K562 (cell line): ENCODE data around the gene TLE6. TPM values are rescaled to one million over a fixed set of nuclear protein-coding genes. Genes with fewer than 3 reads are reported as not detected.

Experiments used
- ARID2 ChIP-seq: fragments of 450-650 bp; IDR thresholded peaks from 2 replicates; pipeline ENCODE4 v1.6.1; 2017; ENCODE audit warnings: antibody characterized with exemption, mild to moderate bottlenecking
- CCNT2 ChIP-seq: IDR thresholded peaks from 2 replicates; pipeline ENCODE4 v1.6.1; 2011; ENCODE audit warnings: borderline replicate concordance, low read depth, mild to moderate bottlenecking, moderate library complexity, mixed read lengths, low read length; ENCODE audit not compliant: insufficient read length; ENCODE audit errors: extremely low read depth
- CXXC5 ChIP-seq: fragments of 250-450 bp; sonication (Bioruptor Pico); IDR thresholded peaks from 2 replicates; pipeline ENCODE4 v1.8.0; 2022; ENCODE audit warnings: inconsistent platforms, mild to moderate bottlenecking, moderate library complexity
- ETV6 ChIP-seq, 3 experiments: fragments of 150-350 bp in 1 of 3; sonication (generic) in 1 of 3; formaldehyde crosslinking in 1 of 3; IDR thresholded peaks; 2 replicates each; pipeline versions ENCODE4 v1.6.1 to v1.8.0; 2014 to 2022; ENCODE audit warnings: borderline replicate concordance in 2 of 3, low read depth in 2 of 3, antibody characterized with exemption in 1 of 3, low read length in 1 of 3, mild to moderate bottlenecking in 1 of 3, missing genetic modification reagents in 1 of 3
- FOXJ2 ChIP-seq: fragments of 200-800 bp; sonication (Bioruptor generic); IDR thresholded peaks from 2 replicates; pipeline ENCODE4 v1.6.1; 2016; ENCODE audit warnings: missing genetic modification characterization, missing compliant biosample characterization
- HNRNPL ChIP-seq: fragments of 200-400 bp; formaldehyde crosslinking; IDR thresholded peaks from 2 replicates; pipeline ENCODE4 v1.6.1; 2017; ENCODE audit warnings: low read depth, mild to moderate bottlenecking, low read length
- KDM4B ChIP-seq, 2 experiments: fragments of 450-650 bp in 1 of 2; sonication (generic) in 1 of 2; IDR thresholded peaks; 2 replicates each; pipeline ENCODE4 v1.6.1; 2016 to 2017; ENCODE audit warnings: borderline replicate concordance in 2 of 2, antibody characterized with exemption in 1 of 2, low read depth in 1 of 2, mild to moderate bottlenecking in 1 of 2
- LARP7 ChIP-seq: fragments of 450-650 bp; IDR thresholded peaks from 2 replicates; pipeline ENCODE4 v1.6.1; 2016
- RCOR1 ChIP-seq, 2 experiments: IDR thresholded peaks; 2 replicates each; pipeline ENCODE4 v1.6.1; 2012; ENCODE audit warnings: low read depth in 2 of 2, low read length in 2 of 2, borderline replicate concordance in 1 of 2, improper control_type of control experiment in 1 of 2
- SMARCE1 ChIP-seq: fragments of 450-650 bp; IDR thresholded peaks from 2 replicates; pipeline ENCODE4 v1.7.1; 2016; ENCODE audit warnings: mild to moderate bottlenecking
- ZNF133 ChIP-seq: fragments of 250-450 bp; sonication (Bioruptor Pico); IDR thresholded peaks from 2 replicates; pipeline ENCODE4 v1.4.0; 2020; ENCODE audit warnings: mild to moderate bottlenecking
- ZNF764 ChIP-seq: fragments of 250-450 bp; sonication (Bioruptor Pico); IDR thresholded peaks from 2 replicates; pipeline ENCODE4 v1.4.0; 2020; ENCODE audit warnings: low read depth, mild to moderate bottlenecking, moderate library complexity
- ZZZ3 ChIP-seq: fragments of 450-650 bp; IDR thresholded peaks from 2 replicates; pipeline ENCODE4 v1.6.1; 2016; ENCODE audit warnings: antibody characterized with exemption, mild to moderate bottlenecking, moderate library complexity
- polyA plus RNA-seq, 8 experiments: library from polyadenylated mRNA; depleted of rRNA in 4 of 8; stranded (reverse) in 5 of 8; unstranded in 3 of 8; fragments of >200 nt; fragmentation: Nextera tagmentation in 2 of 8; fragmentation: Illumina TruSeq in 1 of 8; extraction: Ambion mirVana in 2 of 8; extraction: Trizol in 1 of 8; gene quantifications; 2 replicates each; pipeline versions ENCODE4 v1.2.1 to v1.2.3, GENCODE V29; 2011 to 2014; ENCODE audit warnings: inconsistent platforms in 1 of 8, missing spikeins in 1 of 8
- total RNA-seq, 7 experiments: library from RNA; depleted of rRNA in 6 of 7; stranded (reverse); fragments of >200 nt in 6 of 7; fragmentation: Illumina TruSeq in 2 of 7; extraction: Trizol in 2 of 7; gene quantifications; 2 replicates each; pipeline versions ENCODE4 v1.2.1 to v1.2.3, GENCODE V29; 2011 to 2021; ENCODE audit warnings: low replicate concordance in 1 of 7
- TF ChIP-seq, protein P1 (sequence below): fragments of 450-650 bp; IDR thresholded peaks from 2 replicates; pipeline ENCODE4 v1.7.1; 2018; ENCODE audit warnings: mild to moderate bottlenecking, low read depth; ENCODE audit not compliant: partially characterized antibody
- TF ChIP-seq, protein P2 (sequence below): fragments of 450-650 bp; IDR thresholded peaks from 2 replicates; pipeline ENCODE4 v1.6.1; 2014; ENCODE audit warnings: low read depth, mild to moderate bottlenecking, moderate library complexity, borderline replicate concordance
- TF ChIP-seq, protein P3 (sequence below): fragments of 250-450 bp; sonication (Bioruptor Pico); IDR thresholded peaks from 2 replicates; pipeline ENCODE4 v1.5.1; 2021; ENCODE audit warnings: mild to moderate bottlenecking
- TF ChIP-seq, protein P4 (sequence below): sonication (generic); formaldehyde crosslinking; IDR thresholded peaks from 2 replicates; pipeline ENCODE4 v1.8.0; 2022; ENCODE audit warnings: missing genetic modification reagents, mild to moderate bottlenecking, moderate library complexity, borderline replicate concordance
- TF ChIP-seq, protein P5 (sequence below), 3 experiments: fragments of 200-800 bp in 1 of 3; sonication (Bioruptor generic) in 1 of 3; sonication (generic) in 1 of 3; formaldehyde crosslinking in 1 of 3; IDR thresholded peaks; 2 replicates each; pipeline versions ENCODE4 v1.6.1 to v1.8.0; 2016 to 2022; ENCODE audit warnings: mild to moderate bottlenecking in 2 of 3, missing compliant biosample characterization in 2 of 3, missing genetic modification characterization in 2 of 3, missing genetic modification reagents in 1 of 3

Gene TLE6
- total and polyA plus RNA-seq, 9 of the 15 experiments (the other 6 are each of a cell fraction or from before 2014, with no cell fraction given): 1.1 to 6.1 (median 2.5) TPM

DNA sequence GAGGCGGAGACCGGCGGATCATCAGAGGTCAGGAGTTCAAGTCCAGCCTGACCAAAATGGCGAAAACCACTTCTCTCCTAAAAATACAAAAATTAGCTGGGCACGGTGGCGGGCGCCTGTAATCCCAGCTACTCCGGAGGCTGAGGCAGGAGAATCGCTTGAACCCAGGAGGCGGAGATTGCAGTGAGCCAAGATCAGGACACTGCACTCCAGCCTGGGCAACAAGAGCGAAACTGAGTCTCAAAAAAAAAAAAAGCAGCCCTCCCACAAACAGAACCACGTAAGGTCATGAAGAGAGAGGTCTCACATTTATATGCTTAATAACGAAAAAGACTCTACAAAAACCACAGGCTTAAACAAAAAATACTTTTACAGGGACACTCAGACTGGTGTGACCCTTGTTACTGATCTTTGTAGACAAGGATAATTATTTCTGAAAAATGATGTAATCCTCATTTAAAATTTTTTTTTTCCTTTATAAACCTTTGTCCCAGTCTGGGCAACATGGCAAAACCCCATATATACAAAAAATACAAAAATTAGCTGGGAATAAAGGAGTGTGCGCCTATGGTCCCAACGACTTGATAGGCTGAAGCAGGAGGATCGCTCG is 31.7 kb upstream of the TLE6 start (continued):
- TF ChIP-seq, protein P1, sequence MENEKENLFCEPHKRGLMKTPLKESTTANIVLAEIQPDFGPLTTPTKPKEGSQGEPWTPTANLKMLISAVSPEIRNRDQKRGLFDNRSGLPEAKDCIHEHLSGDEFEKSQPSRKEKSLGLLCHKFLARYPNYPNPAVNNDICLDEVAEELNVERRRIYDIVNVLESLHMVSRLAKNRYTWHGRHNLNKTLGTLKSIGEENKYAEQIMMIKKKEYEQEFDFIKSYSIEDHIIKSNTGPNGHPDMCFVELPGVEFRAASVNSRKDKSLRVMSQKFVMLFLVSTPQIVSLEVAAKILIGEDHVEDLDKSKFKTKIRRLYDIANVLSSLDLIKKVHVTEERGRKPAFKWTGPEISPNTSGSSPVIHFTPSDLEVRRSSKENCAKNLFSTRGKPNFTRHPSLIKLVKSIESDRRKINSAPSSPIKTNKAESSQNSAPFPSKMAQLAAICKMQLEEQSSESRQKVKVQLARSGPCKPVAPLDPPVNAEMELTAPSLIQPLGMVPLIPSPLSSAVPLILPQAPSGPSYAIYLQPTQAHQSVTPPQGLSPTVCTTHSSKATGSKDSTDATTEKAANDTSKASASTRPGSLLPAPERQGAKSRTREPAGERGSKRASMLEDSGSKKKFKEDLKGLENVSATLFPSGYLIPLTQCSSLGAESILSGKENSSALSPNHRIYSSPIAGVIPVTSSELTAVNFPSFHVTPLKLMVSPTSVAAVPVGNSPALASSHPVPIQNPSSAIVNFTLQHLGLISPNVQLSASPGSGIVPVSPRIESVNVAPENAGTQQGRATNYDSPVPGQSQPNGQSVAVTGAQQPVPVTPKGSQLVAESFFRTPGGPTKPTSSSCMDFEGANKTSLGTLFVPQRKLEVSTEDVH: no peak
- TF ChIP-seq, protein P2, sequence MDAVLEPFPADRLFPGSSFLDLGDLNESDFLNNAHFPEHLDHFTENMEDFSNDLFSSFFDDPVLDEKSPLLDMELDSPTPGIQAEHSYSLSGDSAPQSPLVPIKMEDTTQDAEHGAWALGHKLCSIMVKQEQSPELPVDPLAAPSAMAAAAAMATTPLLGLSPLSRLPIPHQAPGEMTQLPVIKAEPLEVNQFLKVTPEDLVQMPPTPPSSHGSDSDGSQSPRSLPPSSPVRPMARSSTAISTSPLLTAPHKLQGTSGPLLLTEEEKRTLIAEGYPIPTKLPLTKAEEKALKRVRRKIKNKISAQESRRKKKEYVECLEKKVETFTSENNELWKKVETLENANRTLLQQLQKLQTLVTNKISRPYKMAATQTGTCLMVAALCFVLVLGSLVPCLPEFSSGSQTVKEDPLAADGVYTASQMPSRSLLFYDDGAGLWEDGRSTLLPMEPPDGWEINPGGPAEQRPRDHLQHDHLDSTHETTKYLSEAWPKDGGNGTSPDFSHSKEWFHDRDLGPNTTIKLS: no peak
- TF ChIP-seq ZNF133 (CRISPR knock-in tag) (no peak), ARID2 (no peak), LARP7 (no peak), ZNF764 (CRISPR knock-in tag) (no peak), ZZZ3 (no peak), ETV6 (IDR thresholded peaks at IDR 0.05; ENCODE audit: borderline replicate concordance in 1 of 2, low read depth in 2 of 2, low read length in 1 of 2) (no peak), ETV6 (CRISPR knock-in tag; IDR thresholded peaks at IDR 0.05; ENCODE audit: borderline replicate concordance) (no peak), RCOR1 (IDR thresholded peaks at IDR 0.05; ENCODE audit: borderline replicate concordance in 1 of 2, low read depth in 2 of 2, low read length in 2 of 2) (no peak), CXXC5 (no peak), KDM4B (IDR thresholded peaks at IDR 0.05; ENCODE audit: borderline replicate concordance in 2 of 2, low read depth in 1 of 2) (no peak), CCNT2 (no peak), SMARCE1 (0 out of 2 replicates have a peak, but pooled peaks have one; percentile 23), FOXJ2 (tag) (no peak), HNRNPL (no peak)
- TF ChIP-seq, protein P3, sequence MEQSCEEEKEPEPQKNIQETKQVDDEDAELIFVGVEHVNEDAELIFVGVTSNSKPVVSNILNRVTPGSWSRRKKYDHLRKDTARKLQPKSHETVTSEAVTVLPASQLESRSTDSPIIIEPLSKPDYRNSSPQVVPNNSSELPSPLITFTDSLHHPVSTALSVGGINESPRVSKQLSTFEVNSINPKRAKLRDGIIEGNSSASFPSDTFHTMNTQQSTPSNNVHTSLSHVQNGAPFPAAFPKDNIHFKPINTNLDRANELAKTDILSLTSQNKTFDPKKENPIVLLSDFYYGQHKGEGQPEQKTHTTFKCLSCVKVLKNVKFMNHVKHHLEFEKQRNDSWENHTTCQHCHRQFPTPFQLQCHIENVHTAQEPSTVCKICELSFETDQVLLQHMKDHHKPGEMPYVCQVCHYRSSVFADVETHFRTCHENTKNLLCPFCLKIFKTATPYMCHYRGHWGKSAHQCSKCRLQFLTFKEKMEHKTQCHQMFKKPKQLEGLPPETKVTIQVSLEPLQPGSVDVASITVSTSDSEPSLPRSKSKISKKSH (CRISPR knock-in tag): no peak
- TF ChIP-seq, protein P4, sequence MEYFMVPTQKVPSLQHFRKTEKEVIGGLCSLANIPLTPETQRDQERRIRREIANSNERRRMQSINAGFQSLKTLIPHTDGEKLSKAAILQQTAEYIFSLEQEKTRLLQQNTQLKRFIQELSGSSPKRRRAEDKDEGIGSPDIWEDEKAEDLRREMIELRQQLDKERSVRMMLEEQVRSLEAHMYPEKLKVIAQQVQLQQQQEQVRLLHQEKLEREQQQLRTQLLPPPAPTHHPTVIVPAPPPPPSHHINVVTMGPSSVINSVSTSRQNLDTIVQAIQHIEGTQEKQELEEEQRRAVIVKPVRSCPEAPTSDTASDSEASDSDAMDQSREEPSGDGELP (CRISPR knock-in tag): no peak
- TF ChIP-seq, protein P5, sequence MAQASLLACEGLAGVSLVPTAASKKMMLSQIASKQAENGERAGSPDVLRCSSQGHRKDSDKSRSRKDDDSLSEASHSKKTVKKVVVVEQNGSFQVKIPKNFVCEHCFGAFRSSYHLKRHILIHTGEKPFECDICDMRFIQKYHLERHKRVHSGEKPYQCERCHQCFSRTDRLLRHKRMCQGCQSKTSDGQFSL (CRISPR knock-in tag; IDR thresholded peaks at IDR 0.05): no peak
- TF ChIP-seq, protein P5 (tag; IDR thresholded peaks at IDR 0.05): peak in 1 of 2 experiments; percentile 50; a peak in 1 of 4 replicates
